A549 (cell line): ENCODE results near the gene TPI1. TPM values are rescaled to one million over a fixed set of nuclear protein-coding genes. Genes with fewer than 3 reads are reported as not detected.

Experiments
- ATAC-seq, 2 experiments: fragments of 200-7000 bp in 1 of 2; fragments of >200 bp in 1 of 2; cut with Nextera tagmentation in 1 of 2; cut with Tn5 transposase in 1 of 2; 3 replicates each; pipeline versions ENCODE4 v1.8.0 to v1.9.1; 2018 to 2020; ENCODE audit warnings: mild to moderate bottlenecking in 1 of 2, moderate library complexity in 1 of 2
- CTCF ChIA-PET: fragments of 300-600 bp; sonication (Branson Sonifier 250); formaldehyde crosslinking; extraction: SDS; loops from one replicate; lab custom pipeline; 2021; ENCODE audit warnings: antibody characterized with exemption, inconsistent platforms; lab: Yijun Ruan, JAX
- POLR2A ChIA-PET: fragments of 350-600 bp; formaldehyde crosslinking; extraction: SDS; loops from one replicate; lab custom pipeline; 2021; ENCODE audit warnings: antibody characterized with exemption, inconsistent platforms; lab: Yijun Ruan, JAX
- DNase-seq, 2 experiments: peaks; one replicate each; pipeline versions ENCODE4 v3.0.0 to v3.0.0-alpha.2; 2011 to 2016; ENCODE audit warnings: low read depth in 1 of 2, low spot score in 1 of 2
- FAIRE-seq: peaks from 2 replicates; lab custom pipeline; 2011; peaks lifted over from hg19 to GRCh38; lab: Jason Lieb, UNC
- H3K27ac ChIP-seq, 2 experiments: fragments of >200 bp; sonication (Bioruptor Twin); formaldehyde crosslinking; 3 replicates each; pipeline ENCODE4 v1.5.1; 2016 to 2017
- H3K4me1 ChIP-seq: fragments of >200 bp; sonication (Bioruptor Twin); formaldehyde crosslinking; 3 replicates; pipeline ENCODE4 v1.6.1; 2016
- H3K4me2 ChIP-seq: fragments of >200 bp; sonication (Bioruptor Twin); formaldehyde crosslinking; 3 replicates; pipeline ENCODE4 v1.6.1; 2016
- H3K4me3 ChIP-seq: fragments of >200 bp; sonication (Bioruptor Twin); formaldehyde crosslinking; 3 replicates; pipeline ENCODE4 v1.5.1; 2016
- H3K9me3 ChIP-seq: fragments of >200 bp; sonication (Bioruptor Twin); formaldehyde crosslinking; 3 replicates; pipeline ENCODE4 v1.6.1; 2016
- CBX2 ChIP-seq: fragments of 200-600 bp; sonication (generic); IDR thresholded peaks from 2 replicates; pipeline ENCODE4 v1.6.1; 2016; ENCODE audit warnings: low read depth, mild to moderate bottlenecking, borderline replicate concordance
- CHD4 ChIP-seq: fragments of 200-600 bp; sonication (generic); IDR thresholded peaks from 2 replicates; pipeline ENCODE4 v1.6.1; 2016; ENCODE audit warnings: antibody characterized with exemption, mild to moderate bottlenecking, borderline replicate concordance
- EHF ChIP-seq: fragments of 250-450 bp; sonication (Bioruptor Pico); IDR thresholded peaks from 2 replicates; pipeline ENCODE4 v1.5.0; 2020; ENCODE audit warnings: mild to moderate bottlenecking
- ESRRA ChIP-seq: fragments of 150-350 bp; IDR thresholded peaks from 2 replicates; pipeline ENCODE4 v1.6.1; 2014; ENCODE audit warnings: mild to moderate bottlenecking, low read length, borderline replicate concordance
- FOSL2 ChIP-seq, 2 experiments: fragments of 450-650 bp in 1 of 2; fragments of >200 bp in 1 of 2; sonication (Bioruptor Twin) in 1 of 2; formaldehyde crosslinking; IDR thresholded peaks; 2 replicates each; pipeline versions ENCODE4 v1.5.0 to v1.6.1; 2016 to 2020; ENCODE audit warnings: mild to moderate bottlenecking in 1 of 2, moderate library complexity in 1 of 2
- FOXS1 ChIP-seq: fragments of 250-450 bp; sonication (Bioruptor Pico); IDR thresholded peaks from 2 replicates; pipeline ENCODE4 v1.5.0; 2020; ENCODE audit warnings: mild to moderate bottlenecking, moderate library complexity
- GATA3 ChIP-seq: IDR thresholded peaks from 2 replicates; pipeline ENCODE4 v1.6.1; 2012; ENCODE audit warnings: borderline replicate concordance
- HDAC2 ChIP-seq: fragments of 200-600 bp; sonication (generic); IDR thresholded peaks from 2 replicates; pipeline ENCODE4 v1.6.1; 2016
- MAFK ChIP-seq: fragments of 450-650 bp; IDR thresholded peaks from 2 replicates; pipeline ENCODE4 v1.6.1; 2014; ENCODE audit not compliant: partially characterized antibody
- MAZ ChIP-seq: fragments of 150-350 bp; IDR thresholded peaks from 2 replicates; pipeline ENCODE4 v1.6.1; 2014; ENCODE audit warnings: antibody characterized with exemption, low read depth, low read length, borderline replicate concordance
- MYC ChIP-seq: IDR thresholded peaks from 2 replicates; pipeline ENCODE4 v1.6.1; 2012; ENCODE audit warnings: mild to moderate bottlenecking, inconsistent platforms, low read length, improper control_type of control experiment, borderline replicate concordance
- PHF8 ChIP-seq: fragments of 200-600 bp; sonication (generic); IDR thresholded peaks from 2 replicates; pipeline ENCODE4 v1.6.1; 2016; ENCODE audit warnings: low read depth, mild to moderate bottlenecking, antibody characterized with exemption, moderate library complexity, borderline replicate concordance
- POLR2AphosphoS2 ChIP-seq: conservative IDR thresholded peaks from 2 replicates; pipeline ENCODE4 v1.6.1; 2012; ENCODE audit warnings: low read length, improper control_type of control experiment, inconsistent platforms
- RAD21 ChIP-seq, 2 experiments: fragments of >200 bp in 1 of 2; sonication (Bioruptor Twin) in 1 of 2; formaldehyde crosslinking in 1 of 2; IDR thresholded peaks in 1 of 2; conservative IDR thresholded peaks in 1 of 2; 2 replicates in 1 of 2; 3 replicates in 1 of 2; pipeline ENCODE4 v1.6.1; 2012 to 2018; ENCODE audit warnings: inconsistent platforms in 1 of 2
- RCOR1 ChIP-seq: fragments of 150-350 bp; IDR thresholded peaks from 2 replicates; pipeline ENCODE4 v1.6.1; 2014; ENCODE audit warnings: antibody characterized with exemption, low read length, low read depth
- RNF2 ChIP-seq: fragments of 200-600 bp; sonication (generic); IDR thresholded peaks from 2 replicates; pipeline ENCODE4 v1.6.1; 2016; ENCODE audit warnings: low read depth, mild to moderate bottlenecking, antibody characterized with exemption, moderate library complexity, borderline replicate concordance
- SMC3 ChIP-seq: fragments of >200 bp; sonication (Bioruptor Twin); formaldehyde crosslinking; IDR thresholded peaks from 3 replicates; pipeline ENCODE4 v1.6.1; 2018; ENCODE audit warnings: inconsistent platforms
- SREBF2 ChIP-seq: fragments of 450-650 bp; IDR thresholded peaks from 2 replicates; pipeline ENCODE4 v1.6.1; 2014; ENCODE audit warnings: mild to moderate bottlenecking, moderate library complexity
- TFCP2L1 ChIP-seq: fragments of 250-450 bp; sonication (Bioruptor Pico); IDR thresholded peaks from 2 replicates; pipeline ENCODE4 v1.5.0; 2021; ENCODE audit warnings: mild to moderate bottlenecking
- ZC3H11A ChIP-seq: fragments of 450-650 bp; IDR thresholded peaks from 2 replicates; pipeline ENCODE4 v1.6.1; 2014; ENCODE audit warnings: antibody characterized with exemption, mild to moderate bottlenecking
- whole genome bisulfite sequencing: methylation state at CpG from one replicate; pipeline ENCODE4 v1.1.6; 2017; ENCODE audit errors: missing lambda C conversion rate; 5-methylcytosine and 5-hydroxymethylcytosine counted together
- polyA plus RNA-seq, 4 experiments: library from polyadenylated mRNA; depleted of rRNA in 3 of 4; stranded (reverse); fragments of >200 nt; fragmentation: RNase III in 1 of 4; extraction: RNeasy Plus Mini Kit Qiagen cat#74134 plus additional on column Dnase treatment in 1 of 4; gene quantifications; 2 replicates in 3 of 4; 3 replicates in 1 of 4; pipeline ENCODE4 v1.2.3, GENCODE V29; 2011 to 2017
- TF ChIP-seq, protein P1 (sequence below): fragments of 250-450 bp; sonication (Bioruptor Pico); IDR thresholded peaks from 2 replicates; pipeline ENCODE4 v1.5.0; 2020; ENCODE audit warnings: low read depth, mild to moderate bottlenecking, moderate library complexity
- TF ChIP-seq, protein P2 (sequence below): fragments of 450-650 bp; IDR thresholded peaks from 2 replicates; pipeline ENCODE4 v1.6.1; 2014; ENCODE audit warnings: antibody characterized with exemption
- TF ChIP-seq, protein P3 (sequence below): fragments of >200 bp; sonication (Bioruptor Twin); formaldehyde crosslinking; IDR thresholded peaks from 3 replicates; pipeline ENCODE4 v1.5.1; 2016
- TF ChIP-seq, protein P4 (sequence below): IDR thresholded peaks from 2 replicates; pipeline ENCODE4 v1.6.1; 2012; ENCODE audit warnings: low read depth, borderline replicate concordance

The TPI1 gene
- polyA plus RNA-seq, 2 of the 4 experiments (the other 2 are of a cell fraction), result 1,293 to 1,913 TPM

DNA sequence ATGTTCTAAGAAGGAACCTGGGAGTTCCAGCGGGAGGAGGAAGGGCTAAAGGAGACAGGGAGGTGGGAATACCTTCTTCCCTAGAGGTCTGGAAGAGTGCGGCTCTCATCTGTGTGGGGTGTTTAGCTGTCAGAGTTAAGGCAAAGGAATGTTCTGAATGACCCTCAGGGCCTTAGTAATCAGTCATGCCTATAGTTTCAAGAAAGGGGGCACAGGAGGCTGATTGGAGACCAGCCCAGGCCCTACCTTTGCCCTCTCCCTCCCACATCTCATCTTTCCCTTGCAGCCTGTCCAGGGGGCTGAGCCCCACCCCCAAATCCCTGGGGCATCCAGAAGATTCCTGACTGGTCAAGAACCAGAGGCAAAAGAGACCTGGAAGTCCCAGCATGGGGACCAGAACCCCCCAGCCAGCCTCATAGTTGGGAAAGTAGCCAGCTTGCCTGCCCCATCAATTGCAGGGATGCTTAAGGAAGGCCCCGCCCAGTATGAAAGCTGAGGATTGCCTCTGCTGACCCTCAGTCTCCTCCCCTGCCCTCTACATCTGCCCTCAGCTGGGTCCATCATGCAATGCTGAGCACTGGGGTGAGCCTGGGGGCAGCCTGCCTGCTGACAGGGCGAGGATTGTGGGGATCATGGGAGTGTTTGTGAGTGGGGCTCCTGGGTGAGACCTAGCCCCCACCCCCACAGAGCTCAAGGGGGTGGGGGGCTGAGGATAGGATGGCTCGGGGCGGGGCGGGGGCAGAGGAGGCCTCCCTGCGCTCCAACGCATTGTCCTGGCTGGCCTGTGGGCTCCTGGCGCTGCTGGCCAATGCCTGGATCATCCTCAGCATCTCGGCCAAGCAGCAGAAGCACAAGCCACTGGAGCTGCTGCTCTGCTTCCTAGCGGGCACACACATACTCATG is 43.9 kb upstream of the TPI1 start:
- ChIA-PET POLR2A (interaction anchor here (1.4 kb wide), 1 partner anchor 70 kb away, joined by 4 read pairs; the partner anchor contains the start of gene MLF2), CTCF (interaction anchor here (1.3 to 29.8 kb wide), 11 partner anchors 11 to 88 kb away, joined by 3 to 306 read pairs (median 47); partner anchors contain the start of genes CD4, CDCA3, GNB3 and MLF2)
- peaks cover 26% of the 10 kb centered on the region for H3K4me1 ChIP-seq
- TF ChIP-seq MAFK, result no peak
- TF ChIP-seq, protein P1, sequence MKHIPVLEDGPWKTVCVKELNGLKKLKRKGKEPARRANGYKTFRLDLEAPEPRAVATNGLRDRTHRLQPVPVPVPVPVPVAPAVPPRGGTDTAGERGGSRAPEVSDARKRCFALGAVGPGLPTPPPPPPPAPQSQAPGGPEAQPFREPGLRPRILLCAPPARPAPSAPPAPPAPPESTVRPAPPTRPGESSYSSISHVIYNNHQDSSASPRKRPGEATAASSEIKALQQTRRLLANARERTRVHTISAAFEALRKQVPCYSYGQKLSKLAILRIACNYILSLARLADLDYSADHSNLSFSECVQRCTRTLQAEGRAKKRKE (CRISPR knock-in tag), result no peak
- TF ChIP-seq GATA3, result no peak
- TF ChIP-seq, protein P2, sequence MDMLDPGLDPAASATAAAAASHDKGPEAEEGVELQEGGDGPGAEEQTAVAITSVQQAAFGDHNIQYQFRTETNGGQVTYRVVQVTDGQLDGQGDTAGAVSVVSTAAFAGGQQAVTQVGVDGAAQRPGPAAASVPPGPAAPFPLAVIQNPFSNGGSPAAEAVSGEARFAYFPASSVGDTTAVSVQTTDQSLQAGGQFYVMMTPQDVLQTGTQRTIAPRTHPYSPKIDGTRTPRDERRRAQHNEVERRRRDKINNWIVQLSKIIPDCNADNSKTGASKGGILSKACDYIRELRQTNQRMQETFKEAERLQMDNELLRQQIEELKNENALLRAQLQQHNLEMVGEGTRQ, result no peak
- no peak for TF ChIP-seq RAD21 (conservative IDR thresholded peaks at IDR 0.05 in 1 of 2, IDR thresholded peaks at IDR 0.05 in 1 of 2)
- TF ChIP-seq FOSL2 (IDR thresholded peaks at IDR 0.05), result no peak
- no peak for TF ChIP-seq FOSL2 (CRISPR knock-in tag; IDR thresholded peaks at IDR 0.05)
- TF ChIP-seq POLR2AphosphoS2, result no peak
- TF ChIP-seq SREBF2, result no peak
- TF ChIP-seq RCOR1, result no peak
- no peak for TF ChIP-seq EHF (CRISPR knock-in tag)
- no peak for TF ChIP-seq SMC3
- no peak for TF ChIP-seq ZC3H11A
- TF ChIP-seq TFCP2L1 (CRISPR knock-in tag), result no peak
- TF ChIP-seq CHD4, result no peak
- TF ChIP-seq RNF2, result no peak
- H3K9me3 ChIP-seq, result no peaks in the 10 kb centered on the region
- 78% methylated on average over 12 of the region's 12 CpGs for WGBS
- no peak for DNase-seq
- H3K27ac ChIP-seq, result no peak overlapping the region
- ATAC-seq, result no peak
- no peak overlapping the region for H3K4me2 ChIP-seq
- FAIRE-seq, result no peak
- no peak overlapping the region for H3K4me3 ChIP-seq

DNA sequence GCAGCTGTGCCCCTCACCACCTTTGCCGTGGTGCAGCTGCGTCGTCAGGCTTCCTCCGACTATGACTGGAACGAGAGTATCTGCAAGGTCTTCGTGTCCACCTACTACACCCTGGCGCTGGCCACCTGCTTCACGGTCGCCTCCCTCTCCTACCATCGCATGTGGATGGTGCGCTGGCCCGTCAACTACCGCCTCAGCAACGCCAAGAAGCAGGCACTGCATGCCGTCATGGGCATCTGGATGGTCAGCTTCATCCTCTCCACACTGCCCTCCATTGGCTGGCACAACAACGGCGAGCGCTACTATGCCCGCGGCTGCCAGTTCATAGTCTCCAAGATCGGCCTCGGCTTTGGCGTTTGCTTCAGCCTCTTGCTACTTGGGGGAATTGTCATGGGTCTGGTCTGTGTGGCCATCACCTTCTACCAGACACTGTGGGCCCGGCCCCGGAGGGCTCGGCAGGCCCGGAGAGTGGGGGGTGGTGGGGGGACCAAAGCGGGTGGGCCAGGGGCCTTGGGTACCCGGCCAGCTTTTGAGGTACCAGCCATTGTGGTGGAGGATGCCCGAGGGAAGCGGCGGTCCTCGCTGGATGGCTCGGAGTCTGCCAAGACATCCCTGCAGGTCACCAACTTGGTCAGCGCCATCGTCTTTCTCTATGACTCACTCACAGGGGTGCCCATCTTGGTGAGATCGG is 43.1 kb upstream of the TPI1 start:
- CTCF ChIA-PET, result interaction anchor here (0.7 to 29.8 kb wide), 22 partner anchors 11 to 274 kb away, joined by 3 to 306 read pairs (median 10); partner anchors contain the start of genes CD4, CDCA3, GNB3 and LAG3
- no peak for FAIRE-seq

More for the DNA sequence above, 43.1 kb upstream of the TPI1 start:
- 87% methylated on average over 33 of the region's 37 CpGs for WGBS
- no peak for ATAC-seq
- no peak overlapping the region for H3K27ac ChIP-seq
- TF ChIP-seq GATA3, result no peak
- TF ChIP-seq HDAC2, result no peak
- TF ChIP-seq PHF8, result no peak
- no peak for TF ChIP-seq CHD4
- TF ChIP-seq ESRRA, result no peak
- no peak for TF ChIP-seq RNF2
- TF ChIP-seq MAZ, result no peak
- no peak for TF ChIP-seq FOXS1 (CRISPR knock-in tag)
- TF ChIP-seq SREBF2, result no peak
- TF ChIP-seq, protein P1 (CRISPR knock-in tag), result no peak
- TF ChIP-seq RAD21 (conservative IDR thresholded peaks at IDR 0.05 in 1 of 2, IDR thresholded peaks at IDR 0.05 in 1 of 2), result no peak
- no peak for TF ChIP-seq SMC3
- no peak for TF ChIP-seq MYC
- TF ChIP-seq, protein P3, sequence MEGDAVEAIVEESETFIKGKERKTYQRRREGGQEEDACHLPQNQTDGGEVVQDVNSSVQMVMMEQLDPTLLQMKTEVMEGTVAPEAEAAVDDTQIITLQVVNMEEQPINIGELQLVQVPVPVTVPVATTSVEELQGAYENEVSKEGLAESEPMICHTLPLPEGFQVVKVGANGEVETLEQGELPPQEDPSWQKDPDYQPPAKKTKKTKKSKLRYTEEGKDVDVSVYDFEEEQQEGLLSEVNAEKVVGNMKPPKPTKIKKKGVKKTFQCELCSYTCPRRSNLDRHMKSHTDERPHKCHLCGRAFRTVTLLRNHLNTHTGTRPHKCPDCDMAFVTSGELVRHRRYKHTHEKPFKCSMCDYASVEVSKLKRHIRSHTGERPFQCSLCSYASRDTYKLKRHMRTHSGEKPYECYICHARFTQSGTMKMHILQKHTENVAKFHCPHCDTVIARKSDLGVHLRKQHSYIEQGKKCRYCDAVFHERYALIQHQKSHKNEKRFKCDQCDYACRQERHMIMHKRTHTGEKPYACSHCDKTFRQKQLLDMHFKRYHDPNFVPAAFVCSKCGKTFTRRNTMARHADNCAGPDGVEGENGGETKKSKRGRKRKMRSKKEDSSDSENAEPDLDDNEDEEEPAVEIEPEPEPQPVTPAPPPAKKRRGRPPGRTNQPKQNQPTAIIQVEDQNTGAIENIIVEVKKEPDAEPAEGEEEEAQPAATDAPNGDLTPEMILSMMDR, result no peak
- no peak for TF ChIP-seq CBX2
- TF ChIP-seq, protein P4, sequence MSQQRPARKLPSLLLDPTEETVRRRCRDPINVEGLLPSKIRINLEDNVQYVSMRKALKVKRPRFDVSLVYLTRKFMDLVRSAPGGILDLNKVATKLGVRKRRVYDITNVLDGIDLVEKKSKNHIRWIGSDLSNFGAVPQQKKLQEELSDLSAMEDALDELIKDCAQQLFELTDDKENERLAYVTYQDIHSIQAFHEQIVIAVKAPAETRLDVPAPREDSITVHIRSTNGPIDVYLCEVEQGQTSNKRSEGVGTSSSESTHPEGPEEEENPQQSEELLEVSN, result no peak
- no peak for TF ChIP-seq EHF (CRISPR knock-in tag)
- no peak overlapping the region for H3K4me3 ChIP-seq
- no peak for DNase-seq
- H3K4me1 ChIP-seq, result peaks cover 26% of the 10 kb centered on the region
- no peaks in the 10 kb centered on the region for H3K9me3 ChIP-seq
- H3K4me2 ChIP-seq, result no peak overlapping the region
- POLR2A ChIA-PET, result interaction anchor here (1.0 to 1.4 kb wide), 3 partner anchors 58 to 71 kb away, joined by 4 to 5 read pairs (median 4); partner anchors contain the start of genes MLF2 and PTMS
